ENCODE results near the gene GARIN3. TPM values are rescaled to one million over a fixed set of nuclear protein-coding genes. Genes with fewer than 3 reads are reported as not detected.

Gene GARIN3
- total RNA-seq, 1 donor from 2014 or later, result not detected

- peak in 1 of 2 donors; percentile 32 for ATAC-seq
Observed at GRCh38 chr5:157198277-157198986, 32.4 kb upstream of the GARIN3 start.

DNA sequence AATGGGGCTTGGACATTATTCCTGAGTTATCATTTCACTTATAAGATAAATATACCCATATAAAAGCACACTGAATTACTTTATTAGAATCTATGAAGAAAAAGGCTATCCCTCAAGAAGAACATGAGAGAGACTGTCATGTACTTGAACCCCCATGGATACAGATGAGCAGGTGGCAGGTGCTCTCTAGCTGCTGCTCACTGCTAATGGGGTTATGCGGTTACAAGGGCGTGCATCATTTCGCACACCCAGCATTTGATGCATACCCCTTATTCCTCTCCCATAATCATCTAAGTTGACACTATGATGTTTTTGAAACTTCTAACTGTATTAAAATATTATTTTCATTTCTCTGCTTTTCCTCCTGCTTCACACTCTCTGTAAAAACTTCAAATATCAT, 31.0 kb upstream of the GARIN3 start:
- H3K4me1 ChIP-seq, result no peaks in the 10 kb centered on the region
- TF ChIP-seq CTCF (IDR thresholded peaks at IDR 0.05), result no peak
- no peaks in the 10 kb centered on the region for H3K27me3 ChIP-seq (ENCODE audit: low read depth)
- intact Hi-C loops (cut with DNase I), result no loop called here
- ATAC-seq, result no peak
- no peak overlapping the region for H3K4me3 ChIP-seq
- no peak for DNase-seq
- no peaks in the 10 kb centered on the region for H3K36me3 ChIP-seq
- H3K27ac ChIP-seq, result no peak overlapping the region
- no peaks in the 10 kb centered on the region for H3K9me3 ChIP-seq

More at GRCh38 chr5:157198277-157198986, 32.4 kb upstream of the GARIN3 start:
- H3K4me1 ChIP-seq, result no peaks in the 10 kb centered on the region
- no peak for DNase-seq
- no peaks in the 10 kb centered on the region for H3K9me3 ChIP-seq
- H3K27me3 ChIP-seq (ENCODE audit: low read depth), result no peaks in the 10 kb centered on the region
- TF ChIP-seq CTCF (IDR thresholded peaks at IDR 0.05), result no peak
- no peaks in the 10 kb centered on the region for H3K36me3 ChIP-seq
- H3K27ac ChIP-seq, result no peak overlapping the region
- intact Hi-C loops (cut with DNase I), result no loop called here
- H3K4me3 ChIP-seq, result no peak overlapping the region

GRCh38 chr5:157196045-157196444, 30.0 kb upstream of the GARIN3 start:
- ATAC-seq (no peak), DNase-seq (no peak)
- no peaks in the 10 kb centered on the region for H3K36me3 ChIP-seq
- no peaks in the 10 kb centered on the region for H3K4me1 ChIP-seq
- H3K27ac ChIP-seq, result no peak overlapping the region
- H3K27me3 ChIP-seq (ENCODE audit: low read depth), result no peaks in the 10 kb centered on the region
- H3K9me3 ChIP-seq, result no peaks in the 10 kb centered on the region
- H3K4me3 ChIP-seq, result no peak overlapping the region
- no peak for TF ChIP-seq CTCF (IDR thresholded peaks at IDR 0.05)
- intact Hi-C loops (cut with DNase I), result no loop called here

- Histone ChIP-seq H3K27me3 (ENCODE audit: low read depth) (no peaks in the 10 kb centered on the region), H3K9me3 (no peaks in the 10 kb centered on the region), H3K4me1 (no peaks in the 10 kb centered on the region), H3K4me3 (no peak overlapping the region), H3K27ac (no peak overlapping the region), H3K36me3 (no peaks in the 10 kb centered on the region)
- TF ChIP-seq CTCF (IDR thresholded peaks at IDR 0.05), result no peak
- DNase-seq, result no peak
- peak in 1 of 2 donors; percentile 24 for ATAC-seq
- intact Hi-C loops (cut with DNase I), result no loop called here
Observed at GRCh38 chr5:157193699-157194424, 27.8 kb upstream of the GARIN3 start.

GRCh38 chr5:157189223-157189622, 23.2 kb upstream of the GARIN3 start:
- ATAC-seq (no peak), DNase-seq (no peak)
- Histone ChIP-seq H3K27me3 (ENCODE audit: low read depth) (no peaks in the 10 kb centered on the region), H3K4me3 (no peak overlapping the region), H3K27ac (no peak overlapping the region), H3K9me3 (no peaks in the 10 kb centered on the region), H3K36me3 (no peaks in the 10 kb centered on the region), H3K4me1 (no peaks in the 10 kb centered on the region)
- intact Hi-C loops (cut with DNase I), result no loop called here
- no peak for TF ChIP-seq CTCF (IDR thresholded peaks at IDR 0.05)

Data from lower lobe of right lung (tissue), 2 donors.